IgD-negative memory B cell (primary cell): ENCODE data around the gene PARP15. TPM values are rescaled to one million over a fixed set of nuclear protein-coding genes. Genes with fewer than 3 reads are reported as not detected.
"Not testable (repeated sequence)": the region's sequence is repeated elsewhere in the genome, so short reads cannot be mapped to it uniquely, and the experiment has no call there.

ENCODE experiments used
- H3K27ac Mint-ChIP-seq, 3 donors: one replicate each; pipeline ENCODE4 v1.8.0; 2020 to 2022; ENCODE audit warnings: mild to moderate bottlenecking in 3 of 3, mixed read lengths in 3 of 3, moderate library complexity in 1 of 3
- H3K27me3 Mint-ChIP-seq: one replicate; pipeline ENCODE4 v1.8.0; 2021; ENCODE audit warnings: mixed read lengths
- H3K36me3 Mint-ChIP-seq: one replicate; pipeline ENCODE4 v1.8.0; 2020; ENCODE audit warnings: mild to moderate bottlenecking, mixed read lengths
- H3K4me1 Mint-ChIP-seq, 3 donors: one replicate each; pipeline ENCODE4 v1.8.0; 2020 to 2022; ENCODE audit warnings: mixed read lengths in 3 of 3, mild to moderate bottlenecking in 1 of 3
- H3K4me3 Mint-ChIP-seq, 4 donors: one replicate each; pipeline ENCODE4 v1.8.0; 2020 to 2022; ENCODE audit warnings: mild to moderate bottlenecking in 4 of 4, mixed read lengths in 4 of 4, moderate library complexity in 3 of 4
- H3K9me3 Mint-ChIP-seq, 3 donors: one replicate each; pipeline ENCODE4 v1.8.0; 2020 to 2021; ENCODE audit warnings: mixed read lengths in 3 of 3, mild to moderate bottlenecking in 1 of 3
- polyA plus RNA-seq: library from polyadenylated mRNA; unstranded; fragments of 300-500 nt; fragmentation: Illumina TruSeq; gene quantifications from one replicate; pipeline ENCODE4 v1.2.3, GENCODE V29; 2021

The PARP15 gene
- polyA plus RNA-seq, 1 donor from 2014 or later = 16.6 TPM

GRCh38 chr3:122651233-122651907 lies 73.9 kb downstream of the PARP15 start:
- H3K27me3 Mint-ChIP-seq, H3K4me1 Mint-ChIP-seq, H3K27ac Mint-ChIP-seq, H3K4me3 Mint-ChIP-seq, H3K9me3 Mint-ChIP-seq, H3K36me3 Mint-ChIP-seq: not testable (repeated sequence)

DNA sequence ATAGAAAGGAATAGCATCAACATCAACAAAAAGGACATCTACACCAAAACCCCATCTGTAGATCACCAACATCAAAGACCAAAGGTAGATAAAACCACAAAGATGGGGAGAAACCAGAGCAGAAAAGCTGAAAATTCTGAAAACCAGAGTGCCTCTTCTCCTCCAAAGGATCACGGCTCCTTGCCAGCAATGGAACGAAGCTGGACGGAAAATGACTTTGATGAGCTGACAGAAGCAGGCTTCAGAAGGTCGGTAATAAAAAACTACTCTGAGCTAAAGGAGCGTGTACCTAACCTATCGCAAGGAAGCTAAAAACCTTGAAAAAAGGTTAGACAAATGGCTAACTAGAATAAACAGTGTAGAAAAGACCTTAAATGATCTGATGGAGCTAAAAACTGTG lies 74.5 kb downstream of the PARP15 start:
- H3K4me1 Mint-ChIP-seq, H3K27me3 Mint-ChIP-seq, H3K27ac Mint-ChIP-seq, H3K4me3 Mint-ChIP-seq, H3K9me3 Mint-ChIP-seq, H3K36me3 Mint-ChIP-seq: not testable (repeated sequence)

GRCh38 chr3:122658336-122658735 lies 80.9 kb downstream of the PARP15 start:
- not testable (repeated sequence) for H3K4me3 Mint-ChIP-seq, H3K27ac Mint-ChIP-seq, H3K27me3 Mint-ChIP-seq, H3K9me3 Mint-ChIP-seq, H3K36me3 Mint-ChIP-seq
- peaks cover 10 to 17% (median 11%) of the 10 kb centered on the region in 3 donors for H3K4me1 Mint-ChIP-seq

- Mint-ChIP-seq H3K27ac (no peak overlapping the region), H3K9me3 (peaks cover 2 to 6% (median 2%) of the 10 kb centered on the region in 3 donors), H3K4me1 (peaks cover 10 to 17% (median 11%) of the 10 kb centered on the region in 3 donors), H3K4me3 (no peak overlapping the region), H3K36me3 (peaks cover 5% of the 10 kb centered on the region), H3K27me3 (no peaks in the 10 kb centered on the region)
Observed at GRCh38 chr3:122660297-122660974, 83.0 kb downstream of the PARP15 start.

DNA sequence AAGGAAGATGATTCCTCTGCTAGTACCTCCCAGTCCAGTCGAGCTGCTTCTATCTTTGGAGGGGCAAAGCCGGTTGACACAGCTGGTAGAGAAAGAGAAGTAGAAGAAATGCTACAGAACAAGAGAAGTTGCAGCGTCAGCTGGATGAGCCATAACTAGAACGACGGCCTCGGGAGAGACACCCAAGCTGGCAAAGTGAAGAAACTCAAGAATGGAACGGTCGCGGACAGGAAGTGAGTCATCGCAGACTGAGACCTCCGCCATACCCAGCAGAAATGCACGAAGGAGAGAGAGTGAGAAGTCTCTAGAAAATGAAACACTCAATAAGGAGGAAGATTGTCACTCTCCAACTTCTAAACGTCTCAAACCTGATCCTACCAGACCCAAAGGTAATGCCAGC lies 84.2 kb downstream of the PARP15 start:
- H3K27me3 Mint-ChIP-seq = no peaks in the 10 kb centered on the region
- H3K9me3 Mint-ChIP-seq = peaks cover 2 to 6% (median 2%) of the 10 kb centered on the region in 3 donors
- H3K4me3 Mint-ChIP-seq = peak overlapping the region in 3 of 4 donors; percentile 71 to 92 (median 82)
- peak overlapping the region in 2 of 3 donors; percentile 33 for H3K27ac Mint-ChIP-seq
- peaks cover 5% of the 10 kb centered on the region for H3K36me3 Mint-ChIP-seq
- H3K4me1 Mint-ChIP-seq = peaks cover 10 to 17% (median 11%) of the 10 kb centered on the region in 3 donors

GRCh38 chr3:122662505-122662904 lies 85.1 kb downstream of the PARP15 start:
- Mint-ChIP-seq H3K36me3 (peaks cover 5% of the 10 kb centered on the region), H3K4me1 (peaks cover 10 to 17% (median 11%) of the 10 kb centered on the region in 3 donors), H3K9me3 (peaks cover 2 to 6% (median 2%) of the 10 kb centered on the region in 3 donors), H3K27me3 (no peaks in the 10 kb centered on the region), H3K4me3 (peak overlapping the region in 1 of 4 donors; percentile 52), H3K27ac (no peak overlapping the region)

DNA sequence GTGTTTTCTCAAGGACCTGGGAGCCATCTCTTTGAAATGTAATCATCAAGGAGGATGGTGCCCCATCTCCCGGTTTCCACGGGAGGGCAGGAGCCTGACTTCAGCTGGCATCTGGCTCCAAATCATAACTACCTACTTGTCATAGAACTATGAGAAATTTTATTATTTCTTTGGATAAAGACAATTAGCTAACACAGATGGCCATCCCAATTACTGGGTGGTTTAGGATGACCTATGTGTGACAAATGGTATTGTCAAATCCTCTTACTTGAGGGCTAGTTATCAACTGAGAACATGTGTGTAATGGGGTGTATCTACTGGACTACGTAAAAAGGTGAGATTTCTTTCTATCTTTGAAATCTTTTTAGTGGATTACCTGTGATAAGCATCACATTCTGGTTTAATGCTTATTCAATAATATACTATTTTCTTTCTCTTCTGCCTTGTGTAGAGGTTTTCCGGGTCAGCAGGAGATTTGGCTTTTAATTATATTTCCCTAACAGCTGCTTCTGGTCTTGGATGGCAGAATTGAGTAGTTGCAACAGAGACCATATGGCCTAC lies 87.9 kb downstream of the PARP15 start:
- Mint-ChIP-seq H3K27me3 (no peaks in the 10 kb centered on the region), H3K9me3 (peaks cover 2 to 6% (median 4%) of the 10 kb centered on the region in 3 donors), H3K27ac (no peak overlapping the region)

GRCh38 chr3:122665881-122666280 lies 88.4 kb downstream of the PARP15 start:
- H3K36me3 Mint-ChIP-seq = peaks cover 3% of the 10 kb centered on the region
- H3K27ac Mint-ChIP-seq = no peak overlapping the region
- H3K27me3 Mint-ChIP-seq = no peaks in the 10 kb centered on the region
- peaks cover 5 to 11% (median 6%) of the 10 kb centered on the region in 3 donors for H3K4me1 Mint-ChIP-seq
- no peak overlapping the region for H3K4me3 Mint-ChIP-seq
- peaks cover 2 to 5% (median 4%) of the 10 kb centered on the region in 3 donors for H3K9me3 Mint-ChIP-seq

More for the DNA sequence above, 87.9 kb downstream of the PARP15 start:
- H3K4me3 Mint-ChIP-seq = no peak overlapping the region
- peaks cover 5 to 11% (median 6%) of the 10 kb centered on the region in 3 donors for H3K4me1 Mint-ChIP-seq
- peaks cover 5% of the 10 kb centered on the region for H3K36me3 Mint-ChIP-seq

- H3K27me3 Mint-ChIP-seq = no peaks in the 10 kb centered on the region
- no peak overlapping the region for H3K4me3 Mint-ChIP-seq
- H3K27ac Mint-ChIP-seq = no peak overlapping the region
- H3K36me3 Mint-ChIP-seq = no peaks in the 10 kb centered on the region
- H3K9me3 Mint-ChIP-seq = peaks cover 0 to 10% (median 3%) of the 10 kb centered on the region in 3 donors
- H3K4me1 Mint-ChIP-seq = no peaks in the 10 kb centered on the region
Observed at GRCh38 chr3:122668930-122669730, 91.7 kb downstream of the PARP15 start.

GRCh38 chr3:122671553-122671952 lies 94.1 kb downstream of the PARP15 start:
- H3K36me3 Mint-ChIP-seq = no peaks in the 10 kb centered on the region
- no peak overlapping the region for H3K27ac Mint-ChIP-seq
- H3K4me1 Mint-ChIP-seq = peaks cover 0 to 4% (median 0%) of the 10 kb centered on the region in 3 donors
- no peak overlapping the region for H3K4me3 Mint-ChIP-seq
- H3K27me3 Mint-ChIP-seq = no peaks in the 10 kb centered on the region
- peaks cover 3 to 13% (median 5%) of the 10 kb centered on the region in 3 donors for H3K9me3 Mint-ChIP-seq

DNA sequence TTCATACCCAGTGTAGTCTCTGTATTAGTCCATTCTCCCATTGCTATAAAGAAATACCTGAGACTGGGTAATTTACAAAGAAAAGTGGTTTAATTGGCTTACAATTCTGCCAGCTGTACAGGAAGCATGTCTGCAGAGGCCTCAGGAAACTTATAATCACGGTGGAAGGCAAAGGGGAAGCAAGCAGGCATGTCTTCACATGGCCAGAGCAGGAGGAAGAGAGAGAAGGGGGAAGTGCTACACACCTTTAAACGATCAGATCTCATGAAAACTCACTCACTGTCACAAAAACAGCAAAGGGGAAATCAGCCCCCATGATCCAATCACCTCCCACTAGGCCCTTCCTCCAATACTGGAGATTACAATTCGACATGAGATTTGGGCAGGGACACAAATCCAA lies 96.9 kb downstream of the PARP15 start:
- H3K27ac Mint-ChIP-seq = peak overlapping the region in 2 of 3 donors; percentile 25 to 91
- no peaks in the 10 kb centered on the region for H3K27me3 Mint-ChIP-seq
- peaks cover 2 to 13% (median 3%) of the 10 kb centered on the region in 3 donors for H3K9me3 Mint-ChIP-seq
- H3K4me1 Mint-ChIP-seq = peaks cover 9 to 16% (median 14%) of the 10 kb centered on the region in 3 donors
- H3K36me3 Mint-ChIP-seq = no peaks in the 10 kb centered on the region
- H3K4me3 Mint-ChIP-seq = peak overlapping the region in 1 of 4 donors; percentile 2

GRCh38 chr3:122676759-122677158 lies 99.3 kb downstream of the PARP15 start:
- Mint-ChIP-seq H3K27ac (peak overlapping the region in 1 of 3 donors; percentile 30), H3K27me3 (no peaks in the 10 kb centered on the region), H3K4me1 (peaks cover 28 to 29% (median 28%) of the 10 kb centered on the region in 3 donors), H3K9me3 (peaks cover 2 to 13% (median 3%) of the 10 kb centered on the region in 3 donors), H3K4me3 (no peak overlapping the region), H3K36me3 (no peaks in the 10 kb centered on the region)

- Mint-ChIP-seq H3K4me3 (no peak overlapping the region), H3K27me3 (no peaks in the 10 kb centered on the region), H3K9me3 (peaks cover 2 to 13% (median 3%) of the 10 kb centered on the region in 3 donors), H3K4me1 (peaks cover 28 to 32% (median 32%) of the 10 kb centered on the region in 3 donors), H3K27ac (peak overlapping the region in 1 of 3 donors; percentile 30), H3K36me3 (no peaks in the 10 kb centered on the region)
Observed at GRCh38 chr3:122677216-122677615, 99.8 kb downstream of the PARP15 start.

DNA sequence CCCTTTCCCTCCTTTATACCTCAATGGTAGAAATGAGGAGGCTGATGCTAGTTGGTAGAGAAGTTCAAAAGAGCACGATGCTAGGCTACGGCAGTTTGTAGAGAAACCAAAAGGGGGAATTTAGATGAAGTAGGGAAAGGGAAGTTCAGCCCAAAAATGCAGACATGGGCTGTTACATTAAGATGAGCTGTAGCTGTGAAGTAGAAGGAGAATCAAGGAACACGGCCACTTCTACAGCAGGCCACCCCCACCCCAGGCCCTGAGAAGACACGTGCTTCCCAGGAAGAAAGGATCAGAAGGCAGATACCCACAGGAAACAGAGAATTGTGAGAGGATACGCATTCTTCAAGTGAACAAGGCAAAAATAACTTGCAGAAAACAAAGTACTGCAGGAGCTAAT lies 101.1 kb downstream of the PARP15 start:
- Mint-ChIP-seq H3K36me3 (peaks cover 2% of the 10 kb centered on the region), H3K9me3 (peaks cover 2 to 7% (median 3%) of the 10 kb centered on the region in 3 donors), H3K27me3 (no peaks in the 10 kb centered on the region), H3K27ac (peak overlapping the region; percentile 99), H3K4me1 (peaks cover 40 to 42% (median 42%) of the 10 kb centered on the region in 3 donors), H3K4me3 (peak overlapping the region; percentile 16 to 98 (median 82))
